ENCODE results near the gene PIERCE2. TPM values are rescaled to one million over a fixed set of nuclear protein-coding genes. Genes with fewer than 3 reads are reported as not detected.

PIERCE2 gene
- total and polyA plus RNA-seq, 2 experiments from 2014 or later, result 2.6 to 3.8 TPM

DNA sequence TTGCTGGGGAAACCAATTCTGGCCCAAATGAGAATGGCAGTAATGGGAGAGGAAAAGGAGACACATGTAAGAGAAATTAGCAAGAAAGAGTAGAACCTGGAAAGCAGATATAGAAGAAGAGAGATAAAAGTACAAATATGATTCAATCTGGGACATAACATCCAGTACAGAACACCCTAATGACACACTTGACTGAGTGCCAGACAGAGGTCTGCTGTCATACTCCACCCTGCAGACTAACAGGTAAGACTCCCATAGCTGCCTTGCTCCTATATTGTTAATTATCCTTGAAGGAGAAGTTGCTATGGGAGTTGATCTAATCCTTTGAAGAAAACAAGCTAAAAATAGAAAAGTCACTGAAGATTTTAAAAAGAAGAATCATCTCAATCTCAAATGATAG, 21.3 kb upstream of the PIERCE2 start:
- 0 out of 2 replicates have a peak, but pooled peaks cover 2% of the 10 kb centered on the region for H3K9me2 ChIP-seq (ENCODE audit: insufficient read depth)
- no peak overlapping the region for H2AFZ ChIP-seq
- no peaks in the 10 kb centered on the region for H3K36me3 ChIP-seq (ENCODE audit: insufficient read depth)
- ATAC-seq (no peak), DNase-seq (ENCODE audit: low spot score) (no peak)
- H3K4me2 ChIP-seq, result no peak overlapping the region
- H3K4me3 Mint-ChIP-seq, result no peak overlapping the region
- no peaks in the 10 kb centered on the region for H3K27me3 ChIP-seq (ENCODE audit: insufficient read depth)
- H4K20me1 ChIP-seq (replicated peaks; ENCODE audit: insufficient read depth), result no peaks in the 10 kb centered on the region
- TF ChIP-seq ZNF331 (CRISPR knock-in tag; IDR thresholded peaks at IDR 0.05; ENCODE audit: low read depth) (no peak), POLR2AphosphoS5 (IDR thresholded peaks at IDR 0.05; ENCODE audit: low read depth) (no peak), EZH2phosphoT487 (IDR thresholded peaks at IDR 0.05; ENCODE audit: unreplicated experiment) (no peak), EZH2 (IDR thresholded peaks at IDR 0.05; ENCODE audit: low read depth, unreplicated experiment) (no peak), JUNB (IDR thresholded peaks at IDR 0.05; ENCODE audit: unreplicated experiment) (no peak), STAT1 (IDR thresholded peaks at IDR 0.05; ENCODE audit: unreplicated experiment) (no peak), ZNF114 (CRISPR knock-in tag; IDR thresholded peaks at IDR 0.05) (no peak), NANOG (IDR thresholded peaks at IDR 0.05; ENCODE audit: borderline replicate concordance) (no peak), CREB1 (CRISPR knock-in tag; IDR thresholded peaks at IDR 0.05; ENCODE audit: low read depth) (no peak)
- TF ChIP-seq, protein P1, sequence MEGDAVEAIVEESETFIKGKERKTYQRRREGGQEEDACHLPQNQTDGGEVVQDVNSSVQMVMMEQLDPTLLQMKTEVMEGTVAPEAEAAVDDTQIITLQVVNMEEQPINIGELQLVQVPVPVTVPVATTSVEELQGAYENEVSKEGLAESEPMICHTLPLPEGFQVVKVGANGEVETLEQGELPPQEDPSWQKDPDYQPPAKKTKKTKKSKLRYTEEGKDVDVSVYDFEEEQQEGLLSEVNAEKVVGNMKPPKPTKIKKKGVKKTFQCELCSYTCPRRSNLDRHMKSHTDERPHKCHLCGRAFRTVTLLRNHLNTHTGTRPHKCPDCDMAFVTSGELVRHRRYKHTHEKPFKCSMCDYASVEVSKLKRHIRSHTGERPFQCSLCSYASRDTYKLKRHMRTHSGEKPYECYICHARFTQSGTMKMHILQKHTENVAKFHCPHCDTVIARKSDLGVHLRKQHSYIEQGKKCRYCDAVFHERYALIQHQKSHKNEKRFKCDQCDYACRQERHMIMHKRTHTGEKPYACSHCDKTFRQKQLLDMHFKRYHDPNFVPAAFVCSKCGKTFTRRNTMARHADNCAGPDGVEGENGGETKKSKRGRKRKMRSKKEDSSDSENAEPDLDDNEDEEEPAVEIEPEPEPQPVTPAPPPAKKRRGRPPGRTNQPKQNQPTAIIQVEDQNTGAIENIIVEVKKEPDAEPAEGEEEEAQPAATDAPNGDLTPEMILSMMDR (conservative IDR thresholded peaks at IDR 0.05; ENCODE audit: low read depth in 2 of 2), result no peak
- TF ChIP-seq, protein P2, sequence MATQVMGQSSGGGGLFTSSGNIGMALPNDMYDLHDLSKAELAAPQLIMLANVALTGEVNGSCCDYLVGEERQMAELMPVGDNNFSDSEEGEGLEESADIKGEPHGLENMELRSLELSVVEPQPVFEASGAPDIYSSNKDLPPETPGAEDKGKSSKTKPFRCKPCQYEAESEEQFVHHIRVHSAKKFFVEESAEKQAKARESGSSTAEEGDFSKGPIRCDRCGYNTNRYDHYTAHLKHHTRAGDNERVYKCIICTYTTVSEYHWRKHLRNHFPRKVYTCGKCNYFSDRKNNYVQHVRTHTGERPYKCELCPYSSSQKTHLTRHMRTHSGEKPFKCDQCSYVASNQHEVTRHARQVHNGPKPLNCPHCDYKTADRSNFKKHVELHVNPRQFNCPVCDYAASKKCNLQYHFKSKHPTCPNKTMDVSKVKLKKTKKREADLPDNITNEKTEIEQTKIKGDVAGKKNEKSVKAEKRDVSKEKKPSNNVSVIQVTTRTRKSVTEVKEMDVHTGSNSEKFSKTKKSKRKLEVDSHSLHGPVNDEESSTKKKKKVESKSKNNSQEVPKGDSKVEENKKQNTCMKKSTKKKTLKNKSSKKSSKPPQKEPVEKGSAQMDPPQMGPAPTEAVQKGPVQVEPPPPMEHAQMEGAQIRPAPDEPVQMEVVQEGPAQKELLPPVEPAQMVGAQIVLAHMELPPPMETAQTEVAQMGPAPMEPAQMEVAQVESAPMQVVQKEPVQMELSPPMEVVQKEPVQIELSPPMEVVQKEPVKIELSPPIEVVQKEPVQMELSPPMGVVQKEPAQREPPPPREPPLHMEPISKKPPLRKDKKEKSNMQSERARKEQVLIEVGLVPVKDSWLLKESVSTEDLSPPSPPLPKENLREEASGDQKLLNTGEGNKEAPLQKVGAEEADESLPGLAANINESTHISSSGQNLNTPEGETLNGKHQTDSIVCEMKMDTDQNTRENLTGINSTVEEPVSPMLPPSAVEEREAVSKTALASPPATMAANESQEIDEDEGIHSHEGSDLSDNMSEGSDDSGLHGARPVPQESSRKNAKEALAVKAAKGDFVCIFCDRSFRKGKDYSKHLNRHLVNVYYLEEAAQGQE (IDR thresholded peaks at IDR 0.05; ENCODE audit: unreplicated experiment), result no peak
- TF ChIP-seq, protein P3, sequence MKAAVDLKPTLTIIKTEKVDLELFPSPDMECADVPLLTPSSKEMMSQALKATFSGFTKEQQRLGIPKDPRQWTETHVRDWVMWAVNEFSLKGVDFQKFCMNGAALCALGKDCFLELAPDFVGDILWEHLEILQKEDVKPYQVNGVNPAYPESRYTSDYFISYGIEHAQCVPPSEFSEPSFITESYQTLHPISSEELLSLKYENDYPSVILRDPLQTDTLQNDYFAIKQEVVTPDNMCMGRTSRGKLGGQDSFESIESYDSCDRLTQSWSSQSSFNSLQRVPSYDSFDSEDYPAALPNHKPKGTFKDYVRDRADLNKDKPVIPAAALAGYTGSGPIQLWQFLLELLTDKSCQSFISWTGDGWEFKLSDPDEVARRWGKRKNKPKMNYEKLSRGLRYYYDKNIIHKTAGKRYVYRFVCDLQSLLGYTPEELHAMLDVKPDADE (IDR thresholded peaks at IDR 0.05), result no peak
- TF ChIP-seq, protein P4, sequence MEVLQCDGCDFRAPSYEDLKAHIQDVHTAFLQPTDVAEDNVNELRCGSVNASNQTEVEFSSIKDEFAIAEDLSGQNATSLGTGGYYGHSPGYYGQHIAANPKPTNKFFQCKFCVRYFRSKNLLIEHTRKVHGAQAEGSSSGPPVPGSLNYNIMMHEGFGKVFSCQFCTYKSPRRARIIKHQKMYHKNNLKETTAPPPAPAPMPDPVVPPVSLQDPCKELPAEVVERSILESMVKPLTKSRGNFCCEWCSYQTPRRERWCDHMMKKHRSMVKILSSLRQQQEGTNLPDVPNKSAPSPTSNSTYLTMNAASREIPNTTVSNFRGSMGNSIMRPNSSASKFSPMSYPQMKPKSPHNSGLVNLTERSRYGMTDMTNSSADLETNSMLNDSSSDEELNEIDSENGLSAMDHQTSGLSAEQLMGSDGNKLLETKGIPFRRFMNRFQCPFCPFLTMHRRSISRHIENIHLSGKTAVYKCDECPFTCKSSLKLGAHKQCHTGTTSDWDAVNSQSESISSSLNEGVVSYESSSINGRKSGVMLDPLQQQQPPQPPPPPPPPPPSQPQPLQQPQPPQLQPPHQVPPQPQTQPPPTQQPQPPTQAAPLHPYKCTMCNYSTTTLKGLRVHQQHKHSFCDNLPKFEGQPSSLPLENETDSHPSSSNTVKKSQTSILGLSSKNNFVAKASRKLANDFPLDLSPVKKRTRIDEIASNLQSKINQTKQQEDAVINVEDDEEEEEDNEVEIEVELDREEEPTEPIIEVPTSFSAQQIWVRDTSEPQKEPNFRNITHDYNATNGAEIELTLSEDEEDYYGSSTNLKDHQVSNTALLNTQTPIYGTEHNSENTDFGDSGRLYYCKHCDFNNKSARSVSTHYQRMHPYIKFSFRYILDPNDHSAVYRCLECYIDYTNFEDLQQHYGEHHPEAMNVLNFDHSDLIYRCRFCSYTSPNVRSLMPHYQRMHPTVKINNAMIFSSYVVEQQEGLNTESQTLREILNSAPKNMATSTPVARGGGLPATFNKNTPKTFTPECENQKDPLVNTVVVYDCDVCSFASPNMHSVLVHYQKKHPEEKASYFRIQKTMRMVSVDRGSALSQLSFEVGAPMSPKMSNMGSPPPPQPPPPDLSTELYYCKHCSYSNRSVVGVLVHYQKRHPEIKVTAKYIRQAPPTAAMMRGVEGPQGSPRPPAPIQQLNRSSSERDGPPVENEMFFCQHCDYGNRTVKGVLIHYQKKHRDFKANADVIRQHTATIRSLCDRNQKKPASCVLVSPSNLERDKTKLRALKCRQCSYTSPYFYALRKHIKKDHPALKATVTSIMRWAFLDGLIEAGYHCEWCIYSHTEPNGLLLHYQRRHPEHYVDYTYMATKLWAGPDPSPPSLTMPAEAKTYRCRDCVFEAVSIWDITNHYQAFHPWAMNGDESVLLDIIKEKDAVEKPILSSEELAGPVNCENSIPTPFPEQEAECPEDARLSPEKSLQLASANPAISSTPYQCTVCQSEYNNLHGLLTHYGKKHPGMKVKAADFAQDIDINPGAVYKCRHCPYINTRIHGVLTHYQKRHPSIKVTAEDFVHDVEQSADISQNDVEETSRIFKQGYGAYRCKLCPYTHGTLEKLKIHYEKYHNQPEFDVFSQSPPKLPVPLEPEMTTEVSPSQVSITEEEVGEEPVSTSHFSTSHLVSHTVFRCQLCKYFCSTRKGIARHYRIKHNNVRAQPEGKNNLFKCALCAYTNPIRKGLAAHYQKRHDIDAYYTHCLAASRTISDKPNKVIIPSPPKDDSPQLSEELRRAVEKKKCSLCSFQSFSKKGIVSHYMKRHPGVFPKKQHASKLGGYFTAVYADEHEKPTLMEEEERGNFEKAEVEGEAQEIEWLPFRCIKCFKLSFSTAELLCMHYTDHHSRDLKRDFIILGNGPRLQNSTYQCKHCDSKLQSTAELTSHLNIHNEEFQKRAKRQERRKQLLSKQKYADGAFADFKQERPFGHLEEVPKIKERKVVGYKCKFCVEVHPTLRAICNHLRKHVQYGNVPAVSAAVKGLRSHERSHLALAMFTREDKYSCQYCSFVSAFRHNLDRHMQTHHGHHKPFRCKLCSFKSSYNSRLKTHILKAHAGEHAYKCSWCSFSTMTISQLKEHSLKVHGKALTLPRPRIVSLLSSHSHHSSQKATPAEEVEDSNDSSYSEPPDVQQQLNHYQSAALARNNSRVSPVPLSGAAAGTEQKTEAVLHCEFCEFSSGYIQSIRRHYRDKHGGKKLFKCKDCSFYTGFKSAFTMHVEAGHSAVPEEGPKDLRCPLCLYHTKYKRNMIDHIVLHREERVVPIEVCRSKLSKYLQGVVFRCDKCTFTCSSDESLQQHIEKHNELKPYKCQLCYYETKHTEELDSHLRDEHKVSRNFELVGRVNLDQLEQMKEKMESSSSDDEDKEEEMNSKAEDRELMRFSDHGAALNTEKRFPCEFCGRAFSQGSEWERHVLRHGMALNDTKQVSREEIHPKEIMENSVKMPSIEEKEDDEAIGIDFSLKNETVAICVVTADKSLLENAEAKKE (CRISPR knock-in tag; IDR thresholded peaks at IDR 0.05), result no peak
- no peaks in the 10 kb centered on the region for H3K4me1 Mint-ChIP-seq
- no peak overlapping the region for H3K4me3 ChIP-seq
- no peak overlapping the region for H3K27ac ChIP-seq (ENCODE audit: low read depth)
- no peak overlapping the region for H3K27ac Mint-ChIP-seq
- no peaks in the 10 kb centered on the region for H3F3A ChIP-seq (replicated peaks; ENCODE audit: low read depth)
- H3K79me2 ChIP-seq (replicated peaks; ENCODE audit: insufficient read depth), result no peaks in the 10 kb centered on the region
- peaks cover 4% of the 10 kb centered on the region; the same call in 1 of the 3 replicates for H3K36me3 Mint-ChIP-seq (ENCODE audit: low read depth)
- H3K9me3 Mint-ChIP-seq, result no peaks in the 10 kb centered on the region
- no peaks in the 10 kb centered on the region for H3K27me3 Mint-ChIP-seq (ENCODE audit: insufficient read depth, low read depth, poor library complexity)
- H3K4me1 ChIP-seq (ENCODE audit: insufficient read depth), result no peaks in the 10 kb centered on the region
